Heart right ventricle (tissue), 16 donors: Measurements from ENCODE around the gene PNMA8B. TPM values are rescaled to one million over a fixed set of nuclear protein-coding genes. Genes with fewer than 3 reads are reported as not detected.

ENCODE experiments used
- ATAC-seq, 8 donors: fragments of 200-7000 bp; cut with Tn5 transposase; one replicate each; pipeline ENCODE4 v1.9.1; 2020; ENCODE audit warnings: mild to moderate bottlenecking in 8 of 8, moderate library complexity in 8 of 8, moderate number of reproducible peaks in 1 of 8
- DNase-seq, 2 donors: peaks; one replicate each; pipeline ENCODE4 v3.0.0-alpha.2; 2020
- H3K27ac ChIP-seq, 10 donors: fragments of 200-600 bp; sonication (generic) in 2 of 10; one replicate each; pipeline versions ENCODE4 v1.5.0 to v1.8.0; 2020 to 2022; ENCODE audit warnings: mild to moderate bottlenecking in 3 of 10
- H3K27me3 ChIP-seq, 7 donors: fragments of 200-600 bp; one replicate each; pipeline ENCODE4 v1.8.0; 2021 to 2022; ENCODE audit warnings: mild to moderate bottlenecking in 2 of 7
- H3K36me3 ChIP-seq, 9 donors: fragments of 200-600 bp; sonication (generic) in 1 of 9; one replicate each; pipeline versions ENCODE4 v1.5.0 to v1.8.0; 2020 to 2022; ENCODE audit warnings: mild to moderate bottlenecking in 2 of 9
- H3K4me1 ChIP-seq, 9 donors: fragments of 200-600 bp; sonication (generic) in 1 of 9; one replicate each; pipeline versions ENCODE4 v1.5.0 to v1.8.0; 2020 to 2022; ENCODE audit warnings: mild to moderate bottlenecking in 4 of 9
- H3K4me3 ChIP-seq, 10 donors: fragments of 200-600 bp; sonication (generic) in 2 of 10; one replicate each; pipeline versions ENCODE4 v1.5.0 to v1.8.0; 2020 to 2022; ENCODE audit warnings: mild to moderate bottlenecking in 7 of 10, moderate library complexity in 2 of 10
- H3K9me3 ChIP-seq, 11 donors: fragments of 200-600 bp in 10 of 11; sonication (generic) in 2 of 11; one replicate each; pipeline versions ENCODE4 v1.5.0 to v1.8.0; 2013 to 2022; ENCODE audit warnings: mild to moderate bottlenecking in 2 of 11, control low read depth in 1 of 11, moderate library complexity in 1 of 11
- WGBS, 2 donors: extraction: QIAGEN DNeasy Blood & Tissue Kit; methylation state at CpG; one replicate each; pipeline ENCODE4 v1.1.7; 2013; ENCODE audit warnings: inconsistent platforms in 1 of 2; 5-methylcytosine and 5-hydroxymethylcytosine counted together
- intact Hi-C, 10 donors: fragments of 100-400 bp; cut with DNase I; formaldehyde crosslinking; loops; one replicate each; pipeline versions ENCODE4 v1.11.1 to v1.14.2; 2022
- polyA plus RNA-seq, 2 donors: library from polyadenylated mRNA; stranded (reverse); fragments of 200-250 nt; gene quantifications; one replicate each; pipeline ENCODE4 v1.2.3, GENCODE V29; 2013
- total RNA-seq, 10 donors: library from RNA; stranded (reverse); fragmentation: NEBNext Ultra II Directional in 3 of 10; extraction: Animal tissue kit (Norgen Biotek cat#: 25700) in 3 of 10; gene quantifications; one replicate each; pipeline versions ENCODE4 v1.2.1 to v1.2.4, GENCODE V29; 2021 to 2023
- TF ChIP-seq, protein P1 (sequence below), 9 donors: fragments of 200-600 bp; sonication (generic) in 2 of 9; IDR thresholded peaks; one replicate each; pipeline versions ENCODE4 v1.5.0 to v1.8.0; 2021 to 2022; ENCODE audit warnings: antibody characterized with exemption in 9 of 9, mild to moderate bottlenecking in 5 of 9, moderate library complexity in 1 of 9
- donor health status: Arrhythmogenic right ventricular cardiomyopathy.
- donor health status: ischemic (EF 13 %, LVEDD 7.1; RV severe dilation, severe dysfunction).
- donor health status: healthy with polysubstance abuse.
- donor health status: DM: no; HTN: yes; CAD: no.
- donor health status: DM: no; HTN: no; CAD: no.
- donor health status: ischemic (EF 25% LVEDD 6.9; RV normal size, moderate dysfunction).
- donor health status: ischemic (EF 25% LVEDD 5.7; RV mildly dilated, moderate dysfunction).
- donor health status: healthy.
- donor health status: DM: yes; HTN: yes; CAD: no.
- donor health status: Ischemic cardiomyopathy.
- donor health status: ischemic (EF 35%, LVEDD 5.7; RV mildly dilated, moderate dysfunction).
- donor health status: nonischemic (EF 11% LVEDD 7.7; RV severe dilation, severe dysfunction).
- donor health status: DM: yes; HTN: yes; CAD: no.
- donor health status: PGD.
- donor health status: ischemic (EF 29% LVEDD 5.4; RV normal size, mild dysfunction).
- donor health status: nonischemic (EF 23%, LVEDD 6.1; RV moderate dilation, normal function).

The PNMA8B gene
- total and polyA plus RNA-seq, 12 donors: 0.37 to 0.95 (median 0.65) TPM

DNA sequence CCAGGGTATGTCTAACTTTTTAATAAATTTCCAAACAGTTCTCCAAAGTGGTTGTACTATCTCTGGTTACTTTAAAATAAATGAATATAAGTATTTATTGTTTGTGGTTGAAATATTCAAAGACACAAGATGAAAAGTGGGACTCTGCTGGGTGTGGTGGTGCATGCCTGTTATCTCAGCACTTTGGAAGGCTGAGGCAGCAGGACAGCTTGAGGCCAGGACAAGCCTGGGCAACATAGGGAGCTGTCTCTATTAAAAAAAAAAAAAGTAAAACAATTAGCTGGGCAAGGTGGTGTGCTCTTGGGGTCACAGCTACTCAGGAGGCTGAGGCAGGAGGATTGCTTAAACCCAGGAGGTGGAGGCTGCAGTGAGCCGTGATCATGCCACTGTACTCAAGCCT lies 34.7 kb downstream of the PNMA8B start:
- H3K9me3 ChIP-seq: no peaks in the 10 kb centered on the region
- H3K36me3 ChIP-seq: no peaks in the 10 kb centered on the region
- ATAC-seq: no peak
- peaks cover 0 to 13% (median 0%) of the 10 kb centered on the region in 7 donors for H3K27me3 ChIP-seq
- TF ChIP-seq, protein P1, sequence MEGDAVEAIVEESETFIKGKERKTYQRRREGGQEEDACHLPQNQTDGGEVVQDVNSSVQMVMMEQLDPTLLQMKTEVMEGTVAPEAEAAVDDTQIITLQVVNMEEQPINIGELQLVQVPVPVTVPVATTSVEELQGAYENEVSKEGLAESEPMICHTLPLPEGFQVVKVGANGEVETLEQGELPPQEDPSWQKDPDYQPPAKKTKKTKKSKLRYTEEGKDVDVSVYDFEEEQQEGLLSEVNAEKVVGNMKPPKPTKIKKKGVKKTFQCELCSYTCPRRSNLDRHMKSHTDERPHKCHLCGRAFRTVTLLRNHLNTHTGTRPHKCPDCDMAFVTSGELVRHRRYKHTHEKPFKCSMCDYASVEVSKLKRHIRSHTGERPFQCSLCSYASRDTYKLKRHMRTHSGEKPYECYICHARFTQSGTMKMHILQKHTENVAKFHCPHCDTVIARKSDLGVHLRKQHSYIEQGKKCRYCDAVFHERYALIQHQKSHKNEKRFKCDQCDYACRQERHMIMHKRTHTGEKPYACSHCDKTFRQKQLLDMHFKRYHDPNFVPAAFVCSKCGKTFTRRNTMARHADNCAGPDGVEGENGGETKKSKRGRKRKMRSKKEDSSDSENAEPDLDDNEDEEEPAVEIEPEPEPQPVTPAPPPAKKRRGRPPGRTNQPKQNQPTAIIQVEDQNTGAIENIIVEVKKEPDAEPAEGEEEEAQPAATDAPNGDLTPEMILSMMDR (IDR thresholded peaks at IDR 0.05): no peak
- no peaks in the 10 kb centered on the region for H3K4me1 ChIP-seq
- no peak overlapping the region for H3K27ac ChIP-seq
- DNase-seq: no peak
- WGBS, 2 donors: 100% methylated on average over 1 of the region's 1 CpG
- H3K4me3 ChIP-seq: no peak overlapping the region
- intact Hi-C loops: no loop called here

DNA sequence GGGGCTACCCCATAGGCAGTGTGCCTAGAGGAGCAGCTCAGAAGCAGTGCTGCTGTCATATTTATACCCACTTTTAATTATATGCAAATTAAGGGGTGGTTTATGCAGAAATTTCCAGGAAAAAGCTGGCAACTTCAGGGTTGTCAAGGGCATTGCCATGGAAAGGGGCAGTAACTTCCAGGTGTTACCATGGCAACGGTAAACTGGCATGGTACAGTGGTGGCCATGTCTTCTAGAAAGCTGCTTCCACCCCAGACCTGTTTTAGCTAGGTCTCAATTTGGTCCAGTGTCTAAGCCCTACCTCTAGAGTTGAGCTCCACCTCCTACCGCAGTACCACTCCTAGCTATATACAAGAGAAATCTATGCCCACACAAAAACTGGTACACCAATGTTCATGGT lies 35.6 kb downstream of the PNMA8B start:
- Histone ChIP-seq H3K27me3 (peaks cover 0 to 20% (median 0%) of the 10 kb centered on the region in 7 donors), H3K27ac (no peak overlapping the region), H3K36me3 (no peaks in the 10 kb centered on the region), H3K4me1 (no peaks in the 10 kb centered on the region), H3K9me3 (no peaks in the 10 kb centered on the region), H3K4me3 (no peak overlapping the region)
- DNase-seq: no peak
- ATAC-seq: no peak
- WGBS, 2 donors: 63 to 90% methylated on average over 2 of the region's 2 CpGs
- TF ChIP-seq, protein P1 (IDR thresholded peaks at IDR 0.05): no peak
- intact Hi-C loops: no loop called here

DNA sequence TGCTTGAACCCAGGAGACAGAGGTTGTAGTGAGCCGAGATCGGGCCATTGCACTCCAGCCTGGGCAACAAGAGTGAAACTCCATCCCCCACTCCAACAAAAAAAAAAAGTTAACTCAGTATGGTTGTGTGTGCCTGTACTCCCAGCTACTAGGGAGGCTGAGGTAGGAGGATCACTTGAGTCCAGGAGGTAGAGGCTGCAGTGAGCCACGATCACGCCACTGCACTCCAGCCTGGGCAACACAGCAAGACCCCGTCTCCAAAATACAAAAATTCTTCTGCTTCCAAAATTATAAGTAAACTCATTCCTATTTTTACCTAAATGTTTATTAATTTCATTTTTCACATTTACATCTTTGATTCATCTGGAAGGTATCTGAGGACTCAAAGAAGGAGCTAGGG lies 38.7 kb downstream of the PNMA8B start:
- DNase-seq (no peak), ATAC-seq (no peak)
- Histone ChIP-seq H3K4me3 (no peak overlapping the region), H3K27ac (no peak overlapping the region), H3K9me3 (no peaks in the 10 kb centered on the region), H3K27me3 (peaks cover 0 to 20% (median 0%) of the 10 kb centered on the region in 7 donors), H3K36me3 (no peaks in the 10 kb centered on the region), H3K4me1 (no peaks in the 10 kb centered on the region)
- 91 to 97% methylated on average over 5 of the region's 5 CpGs for WGBS, 2 donors
- TF ChIP-seq, protein P1 (IDR thresholded peaks at IDR 0.05): no peak
- intact Hi-C loops: no loop called here

DNA sequence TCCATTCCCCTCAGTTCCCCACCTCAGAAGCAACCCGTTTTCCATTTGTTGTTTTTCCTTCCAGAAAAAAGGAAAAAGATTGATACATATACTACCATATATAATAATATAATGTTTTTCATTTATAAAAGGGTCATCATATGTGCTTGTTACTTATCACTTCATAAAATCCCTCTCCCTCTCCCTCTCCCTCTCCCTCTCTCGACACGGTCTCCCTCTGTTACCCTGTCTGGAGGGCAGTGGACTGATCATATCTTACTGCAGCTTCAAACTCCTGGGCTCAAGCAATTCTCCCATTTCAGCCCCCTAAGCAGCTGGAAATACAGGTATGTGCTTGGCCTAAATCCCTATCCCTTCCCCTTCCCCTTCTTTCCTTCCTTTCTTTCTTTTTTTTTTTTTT lies 41.4 kb downstream of the PNMA8B start:
- no peak for ATAC-seq
- TF ChIP-seq, protein P1 (IDR thresholded peaks at IDR 0.05): no peak
- 68 to 78% methylated on average over 3 of the region's 3 CpGs for WGBS, 2 donors
- H3K36me3 ChIP-seq: no peaks in the 10 kb centered on the region
- H3K4me1 ChIP-seq: peaks cover 0 to 12% (median 0%) of the 10 kb centered on the region in 9 donors
- no peak overlapping the region for H3K27ac ChIP-seq
- H3K4me3 ChIP-seq: no peak overlapping the region
- H3K27me3 ChIP-seq: peaks cover 0 to 20% (median 0%) of the 10 kb centered on the region in 7 donors
- DNase-seq: no peak
- intact Hi-C loops: no loop called here
- peaks cover 0 to 11% (median 0%) of the 10 kb centered on the region in 11 donors for H3K9me3 ChIP-seq
